Measurements from ENCODE around the gene ARHGEF19.

The ARHGEF19 gene

DNA sequence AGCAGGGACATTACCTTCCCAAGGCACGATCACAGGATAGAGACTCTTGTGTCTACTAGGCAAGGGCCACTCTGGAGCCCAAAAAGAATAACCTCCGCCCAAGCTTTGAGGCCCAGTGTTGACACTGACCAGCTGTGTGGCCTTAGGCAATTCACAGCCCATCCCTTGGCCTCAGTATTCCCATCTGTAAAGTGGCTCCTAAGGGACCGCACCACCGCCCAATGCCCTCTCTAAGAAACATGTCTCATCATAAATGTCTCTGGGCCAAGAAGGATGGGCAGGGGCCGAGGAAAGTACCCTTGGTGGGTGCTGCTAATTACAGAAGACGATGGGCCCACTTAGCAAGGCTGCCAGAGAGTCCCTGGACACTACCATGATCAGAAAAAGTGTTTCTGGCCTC, 628 bp downstream of the ARHGEF19 start:
- Histone ChIP-seq H3K27ac (ENCODE audit: poor library complexity, severe bottlenecking) (no peak overlapping the region), H3K4me1 (ENCODE audit: insufficient read depth, poor library complexity, severe bottlenecking) (peaks cover 6% of the 10 kb centered on the region), H3K4me3 (ENCODE audit: severe bottlenecking) (peak overlapping the region; percentile 20), H3K36me3 (ENCODE audit: low read depth) (no peaks in the 10 kb centered on the region), H3K9me3 (ENCODE audit: severe bottlenecking) (no peaks in the 10 kb centered on the region), H3K27me3 (ENCODE audit: insufficient read depth, poor library complexity, severe bottlenecking) (no peaks in the 10 kb centered on the region)
- ATAC-seq (ENCODE audit: low read depth), result no peak
- DNase-seq (ENCODE audit: low spot score), result no peak
- TF ChIP-seq, protein P1, sequence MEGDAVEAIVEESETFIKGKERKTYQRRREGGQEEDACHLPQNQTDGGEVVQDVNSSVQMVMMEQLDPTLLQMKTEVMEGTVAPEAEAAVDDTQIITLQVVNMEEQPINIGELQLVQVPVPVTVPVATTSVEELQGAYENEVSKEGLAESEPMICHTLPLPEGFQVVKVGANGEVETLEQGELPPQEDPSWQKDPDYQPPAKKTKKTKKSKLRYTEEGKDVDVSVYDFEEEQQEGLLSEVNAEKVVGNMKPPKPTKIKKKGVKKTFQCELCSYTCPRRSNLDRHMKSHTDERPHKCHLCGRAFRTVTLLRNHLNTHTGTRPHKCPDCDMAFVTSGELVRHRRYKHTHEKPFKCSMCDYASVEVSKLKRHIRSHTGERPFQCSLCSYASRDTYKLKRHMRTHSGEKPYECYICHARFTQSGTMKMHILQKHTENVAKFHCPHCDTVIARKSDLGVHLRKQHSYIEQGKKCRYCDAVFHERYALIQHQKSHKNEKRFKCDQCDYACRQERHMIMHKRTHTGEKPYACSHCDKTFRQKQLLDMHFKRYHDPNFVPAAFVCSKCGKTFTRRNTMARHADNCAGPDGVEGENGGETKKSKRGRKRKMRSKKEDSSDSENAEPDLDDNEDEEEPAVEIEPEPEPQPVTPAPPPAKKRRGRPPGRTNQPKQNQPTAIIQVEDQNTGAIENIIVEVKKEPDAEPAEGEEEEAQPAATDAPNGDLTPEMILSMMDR (IDR thresholded peaks at IDR 0.05; ENCODE audit: poor library complexity, severe bottlenecking), result no peak

GRCh38 chr1:16210581-16210980, 1.9 kb downstream of the ARHGEF19 start:
- H3K4me1 ChIP-seq (ENCODE audit: insufficient read depth, poor library complexity, severe bottlenecking), result peaks cover 6% of the 10 kb centered on the region
- ATAC-seq (ENCODE audit: low read depth) (no peak), DNase-seq (ENCODE audit: low spot score) (no peak)
- no peaks in the 10 kb centered on the region for H3K36me3 ChIP-seq (ENCODE audit: low read depth)
- no peaks in the 10 kb centered on the region for H3K9me3 ChIP-seq (ENCODE audit: severe bottlenecking)
- no peak overlapping the region for H3K4me3 ChIP-seq (ENCODE audit: severe bottlenecking)
- H3K27ac ChIP-seq (ENCODE audit: poor library complexity, severe bottlenecking), result no peak overlapping the region
- no peaks in the 10 kb centered on the region for H3K27me3 ChIP-seq (ENCODE audit: insufficient read depth, poor library complexity, severe bottlenecking)
- TF ChIP-seq, protein P1 (IDR thresholded peaks at IDR 0.05; ENCODE audit: poor library complexity, severe bottlenecking), result no peak

DNA sequence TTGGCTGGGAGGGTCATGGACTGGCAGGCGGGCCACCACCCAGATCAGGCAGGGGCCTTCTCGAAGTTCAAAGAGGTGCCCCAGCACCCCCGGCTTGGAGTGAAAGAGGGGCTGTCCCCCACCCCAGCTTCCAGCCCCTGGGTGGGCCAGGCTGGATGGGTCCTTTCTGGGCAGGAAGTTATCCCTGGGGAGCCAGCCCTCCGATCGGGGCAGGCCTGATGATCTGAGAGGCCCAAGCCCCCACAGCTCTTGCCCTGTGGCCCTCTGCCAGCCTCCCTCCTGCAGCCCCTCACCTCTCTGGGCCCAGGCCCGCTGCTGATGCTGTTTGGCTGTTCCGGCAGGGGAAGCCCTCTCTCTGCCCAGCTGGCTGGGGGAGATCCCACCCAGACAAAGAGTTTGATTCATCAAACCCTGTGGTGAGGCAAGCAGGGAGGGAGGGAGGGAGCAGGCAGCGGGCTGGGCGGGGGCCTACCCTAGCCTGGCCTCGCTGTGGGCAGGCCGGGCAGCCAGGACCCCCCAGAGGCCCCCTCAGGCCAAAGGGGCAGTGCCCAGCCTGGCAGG, 2.5 kb downstream of the ARHGEF19 start:
- Histone ChIP-seq H3K27ac (ENCODE audit: poor library complexity, severe bottlenecking) (no peak overlapping the region), H3K4me3 (ENCODE audit: severe bottlenecking) (no peak overlapping the region)
- ATAC-seq (ENCODE audit: low read depth), result no peak

GRCh38 chr1:16209132-16209846, 3.2 kb downstream of the ARHGEF19 start:
- TF ChIP-seq, protein P1 (IDR thresholded peaks at IDR 0.05; ENCODE audit: poor library complexity, severe bottlenecking), result no peak
- no peaks in the 10 kb centered on the region for H3K27me3 ChIP-seq (ENCODE audit: insufficient read depth, poor library complexity, severe bottlenecking)
- no peaks in the 10 kb centered on the region for H3K36me3 ChIP-seq (ENCODE audit: low read depth)
- DNase-seq (ENCODE audit: low spot score), result no peak
- H3K27ac ChIP-seq (ENCODE audit: poor library complexity, severe bottlenecking), result no peak overlapping the region
- H3K4me1 ChIP-seq (ENCODE audit: insufficient read depth, poor library complexity, severe bottlenecking), result peaks cover 6% of the 10 kb centered on the region
- ATAC-seq (ENCODE audit: low read depth), result no peak
- H3K4me3 ChIP-seq (ENCODE audit: severe bottlenecking), result no peak overlapping the region
- H3K9me3 ChIP-seq (ENCODE audit: severe bottlenecking), result no peaks in the 10 kb centered on the region

More for the DNA sequence above, 2.5 kb downstream of the ARHGEF19 start:
- H3K4me1 ChIP-seq (ENCODE audit: insufficient read depth, poor library complexity, severe bottlenecking), result peaks cover 6% of the 10 kb centered on the region
- no peaks in the 10 kb centered on the region for H3K9me3 ChIP-seq (ENCODE audit: severe bottlenecking)
- no peaks in the 10 kb centered on the region for H3K27me3 ChIP-seq (ENCODE audit: insufficient read depth, poor library complexity, severe bottlenecking)
- DNase-seq (ENCODE audit: low spot score), result no peak
- no peaks in the 10 kb centered on the region for H3K36me3 ChIP-seq (ENCODE audit: low read depth)
- TF ChIP-seq, protein P1 (IDR thresholded peaks at IDR 0.05; ENCODE audit: poor library complexity, severe bottlenecking), result no peak
